ENCODE results near the gene LY6G6F. TPM values are rescaled to one million over a fixed set of nuclear protein-coding genes. Genes with fewer than 3 reads are reported as not detected.
A peak's percentile ranks its signal among the peaks of the same experiment; 100 is the strongest.

LY6G6F gene
- not detected in 2 replicates for total RNA-seq

DNA sequence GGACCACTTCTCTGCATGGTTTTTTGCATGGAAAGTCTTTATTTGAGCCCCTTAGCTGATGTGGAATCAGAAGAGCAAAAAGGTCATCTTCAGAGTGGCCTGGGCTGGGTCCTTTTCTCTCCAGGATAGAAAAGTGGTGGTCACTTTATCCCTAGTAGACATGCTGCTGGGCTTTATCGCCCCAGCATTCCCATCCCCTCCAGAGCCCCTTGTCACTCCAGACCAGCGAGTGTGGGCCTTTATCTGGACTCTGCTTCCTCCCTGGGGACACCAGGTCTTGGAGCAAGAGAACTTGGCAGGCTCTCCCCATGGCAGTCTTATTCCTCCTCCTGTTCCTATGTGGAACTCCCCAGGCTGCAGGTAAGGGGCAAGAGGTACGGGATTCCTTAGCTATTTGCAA, at the start of gene LY6G6F:
TSS of gene LY6G6F (plus strand) at position 268 of the 400 bp plus-strand sequence. CDS start at position 309, 41 bp downstream.
- DNase-seq (ENCODE audit: low read depth in 2 of 2): no peak

- no peak for DNase-seq (ENCODE audit: low read depth in 2 of 2)
These were observed 49.1 kb upstream of the LY6G6F start for GRCh38 chr6:31657406-31658157.

- no peak for DNase-seq (ENCODE audit: low read depth in 2 of 2)
These were observed 48.4 kb upstream of the LY6G6F start for GRCh38 chr6:31658158-31658688.

- no peak for DNase-seq (ENCODE audit: low read depth in 2 of 2)
These were observed 47.5 kb upstream of the LY6G6F start for GRCh38 chr6:31658983-31659648.

DNA sequence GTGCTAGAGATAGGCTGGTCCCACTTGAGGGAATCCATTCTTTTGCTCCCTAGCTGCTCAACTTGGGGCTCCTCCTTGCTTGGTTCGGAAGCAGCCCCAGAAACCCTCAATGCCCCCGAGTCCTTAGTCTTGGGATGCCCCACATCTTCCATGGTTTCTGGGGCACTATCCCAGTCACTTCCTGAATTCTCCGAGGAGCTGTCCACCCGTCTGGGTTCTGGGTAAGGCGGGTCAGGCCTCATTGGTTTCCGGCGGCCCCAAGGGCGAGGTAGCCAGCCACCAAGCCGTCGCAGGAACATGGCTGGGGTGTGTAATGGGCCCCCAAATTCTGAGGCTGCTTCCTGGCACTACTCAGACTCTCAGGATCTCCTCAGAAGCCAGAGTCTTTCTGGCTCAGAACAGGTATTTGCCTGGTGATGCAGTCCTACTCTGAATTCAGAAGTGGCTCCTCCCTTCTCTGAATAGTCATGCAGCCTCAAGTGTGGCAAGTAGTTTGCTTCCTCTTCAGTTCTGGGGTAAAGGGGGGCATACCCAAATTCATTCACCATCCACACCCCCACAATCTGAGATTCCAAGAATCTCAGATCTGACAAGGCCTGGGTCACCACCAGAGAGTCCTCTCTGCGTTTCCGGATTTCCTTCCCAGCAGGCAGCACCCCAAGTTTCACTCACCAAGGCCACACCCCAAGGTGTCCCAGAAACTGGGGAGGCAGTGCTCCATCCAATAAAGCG, 46.9 kb upstream of the LY6G6F start:
- peak in 1 of 2 donors; percentile 56 for DNase-seq (ENCODE audit: low read depth in 2 of 2)

DNA sequence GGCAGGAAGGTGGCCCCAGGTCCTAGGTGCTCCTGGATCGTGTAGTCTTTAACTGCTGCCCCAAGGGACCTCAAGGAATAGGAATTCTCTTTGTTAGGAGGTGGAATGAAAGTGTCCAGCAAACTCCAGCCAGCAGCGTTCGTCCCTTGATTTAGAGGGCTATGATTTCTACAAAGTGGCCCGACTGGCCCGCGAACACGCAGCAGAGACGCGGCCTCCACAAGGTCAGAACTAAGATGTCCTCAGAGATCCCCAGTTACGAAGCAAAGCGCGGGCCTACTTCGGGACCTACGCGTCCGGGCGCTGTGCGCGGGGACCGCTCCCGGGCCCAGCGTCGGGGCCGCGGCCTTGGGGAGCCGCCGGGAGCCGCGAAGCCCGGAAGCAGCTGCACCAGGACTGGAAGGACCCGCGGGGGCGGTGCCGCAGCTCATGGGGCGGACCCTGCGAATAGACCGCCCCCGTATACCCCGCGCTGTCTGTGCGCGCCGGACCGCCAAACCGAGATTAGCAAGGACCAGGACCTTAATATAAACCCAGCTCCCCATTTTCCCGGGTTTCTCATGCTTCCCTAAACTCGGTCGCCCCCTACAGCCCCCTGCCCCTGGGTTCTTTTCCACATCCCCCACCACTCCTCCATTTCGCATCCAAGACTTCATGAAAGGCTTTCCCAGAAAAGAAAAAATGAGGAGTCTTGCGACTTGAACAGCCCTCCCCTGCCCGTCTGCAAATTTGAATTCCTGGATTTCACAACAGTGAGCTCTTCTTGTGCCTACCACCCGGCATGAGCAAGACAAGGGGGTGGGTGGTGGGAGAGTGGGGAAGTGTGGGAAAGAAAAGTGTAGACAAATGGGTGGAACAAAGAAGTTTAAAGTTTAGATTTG, 46.0 kb upstream of the LY6G6F start, which contains the start of gene C6orf47:
TSS of gene C6orf47 (minus strand) at position 398 of the 881 bp plus-strand sequence. CDS start 831 bp downstream, outside the sequence.
- peak; percentile 86 to 88 for DNase-seq (ENCODE audit: low read depth in 2 of 2)

GRCh38 chr6:31661262-31662123, 45.2 kb upstream of the LY6G6F start:
- DNase-seq (ENCODE audit: low read depth in 2 of 2): no peak

- no peak for DNase-seq (ENCODE audit: low read depth in 2 of 2)
These were observed 44.4 kb upstream of the LY6G6F start for GRCh38 chr6:31662124-31662723.

GRCh38 chr6:31663126-31663960, 43.3 kb upstream of the LY6G6F start:
- no peak for DNase-seq (ENCODE audit: low read depth in 2 of 2)

GRCh38 chr6:31663961-31664789, 42.5 kb upstream of the LY6G6F start:
- peak in 1 of 2 donors; percentile 87 for DNase-seq (ENCODE audit: low read depth in 2 of 2)

DNA sequence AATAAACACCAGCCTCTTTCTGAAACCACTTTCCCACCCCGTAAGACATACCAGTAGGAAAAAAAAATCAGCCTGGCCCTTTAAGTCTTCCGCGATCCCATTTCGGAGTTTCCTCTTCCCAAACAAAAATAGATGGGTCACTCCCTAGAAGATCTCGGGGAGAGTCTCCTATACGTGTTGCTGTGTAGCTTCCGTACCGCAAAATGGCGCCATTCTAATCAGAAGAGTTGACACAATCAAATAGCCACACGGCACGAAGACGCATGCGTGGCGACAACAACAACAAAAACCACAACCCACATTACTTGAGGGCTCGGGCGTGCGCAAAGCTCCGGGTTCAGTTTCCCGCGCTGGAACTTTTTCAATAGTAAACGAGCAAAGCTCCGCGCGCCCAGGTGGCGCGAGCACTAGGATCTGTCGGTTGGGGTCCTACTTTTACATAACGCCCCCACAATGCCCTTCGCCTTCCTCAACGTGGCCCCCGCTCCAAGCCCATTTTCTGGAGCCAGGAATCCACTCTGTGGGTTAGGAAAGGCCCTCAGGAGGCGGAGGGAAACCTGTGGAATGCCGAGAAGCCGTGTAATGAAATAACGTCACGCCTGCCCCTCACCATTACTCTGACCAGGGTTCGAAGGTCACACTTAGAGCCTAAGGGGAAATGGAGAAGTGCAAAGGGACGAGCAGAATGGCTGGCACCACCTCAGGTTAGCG, 41.7 kb upstream of the LY6G6F start, which contains the start of gene GPANK1:
TSS of gene GPANK1 (minus strand) at position 208 of the 711 bp plus-strand sequence. CDS start 519 bp downstream, outside the sequence.
- DNase-seq (ENCODE audit: low read depth in 2 of 2): peak; percentile 93 to 95

- peak; percentile 97 to 98 for DNase-seq (ENCODE audit: low read depth in 2 of 2)
These were observed 40.9 kb upstream of the LY6G6F start, which contains the start of gene CSNK2B for GRCh38 chr6:31665501-31666336. Gene CSNK2B (plus strand): TSS chr6:31666080. CDS start chr6:31666832, 752 bp downstream.

GRCh38 chr6:31666337-31666965, 40.2 kb upstream of the LY6G6F start:
- DNase-seq (ENCODE audit: low read depth in 2 of 2): no peak

GRCh38 chr6:31669676-31670075, 37.0 kb upstream of the LY6G6F start, which contains the start of gene LY6G5B:
Gene LY6G5B (plus strand): TSS chr6:31669976. CDS start chr6:31670951, 975 bp downstream.
- DNase-seq (ENCODE audit: low read depth in 2 of 2): no peak

DNA sequence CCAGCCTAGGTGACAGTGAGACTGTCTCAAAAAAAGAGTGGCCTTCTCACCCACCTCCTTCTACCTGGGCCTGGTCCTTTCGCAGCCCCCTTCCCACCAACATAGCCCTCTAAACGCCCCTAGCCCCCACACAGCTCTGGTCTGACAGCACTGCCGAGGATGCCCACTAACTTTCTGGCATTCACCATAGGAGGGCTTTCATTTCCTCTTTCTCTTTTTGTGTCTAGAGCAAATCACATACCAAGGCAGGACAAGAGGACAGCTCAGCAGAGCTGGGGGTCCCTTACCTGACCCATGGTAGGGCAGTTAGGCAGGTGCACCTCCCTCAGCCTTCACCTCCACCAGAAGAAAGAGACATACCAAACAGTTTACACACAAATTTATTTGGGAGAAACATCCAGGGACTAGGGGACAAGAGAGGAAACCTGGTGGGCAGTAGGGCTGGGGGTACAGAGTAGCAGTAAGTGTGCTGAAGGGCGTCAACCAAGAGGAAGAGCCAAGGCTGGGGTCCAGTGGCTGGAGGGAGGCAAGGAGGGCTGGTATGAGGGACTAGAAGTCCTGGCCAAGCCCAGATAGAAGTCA, 30.3 kb upstream of the LY6G6F start:
- DNase-seq (ENCODE audit: low read depth in 2 of 2): no peak

All from lung microvascular endothelial cell (primary cell).